ENCODE results near the gene GABPB1. TPM values are rescaled to one million over a fixed set of nuclear protein-coding genes. Genes with fewer than 3 reads are reported as not detected.
A peak's percentile ranks its signal among the peaks of the same experiment; 100 is the strongest.

Gene GABPB1
- total and polyA plus RNA-seq, 2 of the 13 experiments (the other 11 are each of a cell fraction or from before 2014, with no cell fraction given), result 17.5 to 39.5 TPM

DNA sequence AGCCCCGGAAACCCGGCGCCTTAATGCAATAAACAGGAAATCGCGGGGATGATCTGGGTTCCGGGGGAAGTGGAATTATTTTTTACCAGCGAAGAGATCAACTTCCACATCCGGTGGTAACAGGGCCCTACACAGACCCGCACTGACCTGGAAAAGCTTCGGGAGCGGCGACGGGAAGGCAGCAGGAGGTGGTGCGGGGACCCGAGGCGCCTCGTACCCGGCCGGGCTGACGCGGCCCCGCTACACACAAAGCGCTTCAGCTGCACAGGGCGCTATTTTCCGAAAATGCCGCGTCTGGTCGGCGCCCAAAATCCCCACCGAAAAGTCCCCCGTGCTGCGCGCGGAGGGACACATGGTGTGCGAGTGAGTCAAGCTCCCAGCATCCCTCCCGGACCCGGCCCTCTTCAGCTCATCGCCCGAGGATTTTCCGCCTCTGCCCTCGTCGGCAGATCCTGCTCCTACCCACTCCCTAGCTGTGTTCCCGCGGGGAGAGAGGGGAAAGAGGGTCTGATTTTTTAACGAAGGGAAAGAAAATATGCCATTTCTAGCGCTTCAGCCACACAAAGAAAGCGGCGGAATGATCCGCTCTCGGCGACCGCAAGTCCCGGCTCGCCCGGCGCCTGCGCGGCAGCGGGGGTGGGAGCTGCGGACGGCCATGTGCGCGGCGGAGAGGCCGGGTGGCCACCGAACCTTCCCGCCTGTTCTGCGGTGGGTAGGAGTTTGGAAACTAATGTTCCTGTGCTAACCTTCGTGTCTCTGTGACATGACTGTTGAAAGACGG is at the start of gene GABPB1 (continued):
- TF ChIP-seq, protein P1, sequence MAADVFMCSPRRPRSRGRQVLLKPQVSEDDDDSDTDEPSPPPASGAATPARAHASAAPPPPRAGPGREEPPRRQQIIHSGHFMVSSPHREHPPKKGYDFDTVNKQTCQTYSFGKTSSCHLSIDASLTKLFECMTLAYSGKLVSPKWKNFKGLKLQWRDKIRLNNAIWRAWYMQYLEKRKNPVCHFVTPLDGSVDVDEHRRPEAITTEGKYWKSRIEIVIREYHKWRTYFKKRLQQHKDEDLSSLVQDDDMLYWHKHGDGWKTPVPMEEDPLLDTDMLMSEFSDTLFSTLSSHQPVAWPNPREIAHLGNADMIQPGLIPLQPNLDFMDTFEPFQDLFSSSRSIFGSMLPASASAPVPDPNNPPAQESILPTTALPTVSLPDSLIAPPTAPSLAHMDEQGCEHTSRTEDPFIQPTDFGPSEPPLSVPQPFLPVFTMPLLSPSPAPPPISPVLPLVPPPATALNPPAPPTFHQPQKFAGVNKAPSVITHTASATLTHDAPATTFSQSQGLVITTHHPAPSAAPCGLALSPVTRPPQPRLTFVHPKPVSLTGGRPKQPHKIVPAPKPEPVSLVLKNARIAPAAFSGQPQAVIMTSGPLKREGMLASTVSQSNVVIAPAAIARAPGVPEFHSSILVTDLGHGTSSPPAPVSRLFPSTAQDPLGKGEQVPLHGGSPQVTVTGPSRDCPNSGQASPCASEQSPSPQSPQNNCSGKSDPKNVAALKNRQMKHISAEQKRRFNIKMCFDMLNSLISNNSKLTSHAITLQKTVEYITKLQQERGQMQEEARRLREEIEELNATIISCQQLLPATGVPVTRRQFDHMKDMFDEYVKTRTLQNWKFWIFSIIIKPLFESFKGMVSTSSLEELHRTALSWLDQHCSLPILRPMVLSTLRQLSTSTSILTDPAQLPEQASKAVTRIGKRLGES (CRISPR knock-in tag; IDR thresholded peaks at IDR 0.05; ENCODE audit: borderline replicate concordance), result peak; percentile 80; the same call in 1 of the 2 replicates
- TF ChIP-seq, protein P2, sequence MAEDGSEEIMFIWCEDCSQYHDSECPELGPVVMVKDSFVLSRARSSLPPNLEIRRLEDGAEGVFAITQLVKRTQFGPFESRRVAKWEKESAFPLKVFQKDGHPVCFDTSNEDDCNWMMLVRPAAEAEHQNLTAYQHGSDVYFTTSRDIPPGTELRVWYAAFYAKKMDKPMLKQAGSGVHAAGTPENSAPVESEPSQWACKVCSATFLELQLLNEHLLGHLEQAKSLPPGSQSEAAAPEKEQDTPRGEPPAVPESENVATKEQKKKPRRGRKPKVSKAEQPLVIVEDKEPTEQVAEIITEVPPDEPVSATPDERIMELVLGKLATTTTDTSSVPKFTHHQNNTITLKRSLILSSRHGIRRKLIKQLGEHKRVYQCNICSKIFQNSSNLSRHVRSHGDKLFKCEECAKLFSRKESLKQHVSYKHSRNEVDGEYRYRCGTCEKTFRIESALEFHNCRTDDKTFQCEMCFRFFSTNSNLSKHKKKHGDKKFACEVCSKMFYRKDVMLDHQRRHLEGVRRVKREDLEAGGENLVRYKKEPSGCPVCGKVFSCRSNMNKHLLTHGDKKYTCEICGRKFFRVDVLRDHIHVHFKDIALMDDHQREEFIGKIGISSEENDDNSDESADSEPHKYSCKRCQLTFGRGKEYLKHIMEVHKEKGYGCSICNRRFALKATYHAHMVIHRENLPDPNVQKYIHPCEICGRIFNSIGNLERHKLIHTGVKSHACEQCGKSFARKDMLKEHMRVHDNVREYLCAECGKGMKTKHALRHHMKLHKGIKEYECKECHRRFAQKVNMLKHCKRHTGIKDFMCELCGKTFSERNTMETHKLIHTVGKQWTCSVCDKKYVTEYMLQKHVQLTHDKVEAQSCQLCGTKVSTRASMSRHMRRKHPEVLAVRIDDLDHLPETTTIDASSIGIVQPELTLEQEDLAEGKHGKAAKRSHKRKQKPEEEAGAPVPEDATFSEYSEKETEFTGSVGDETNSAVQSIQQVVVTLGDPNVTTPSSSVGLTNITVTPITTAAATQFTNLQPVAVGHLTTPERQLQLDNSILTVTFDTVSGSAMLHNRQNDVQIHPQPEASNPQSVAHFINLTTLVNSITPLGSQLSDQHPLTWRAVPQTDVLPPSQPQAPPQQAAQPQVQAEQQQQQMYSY (CRISPR knock-in tag; IDR thresholded peaks at IDR 0.05), result no peak
- TF ChIP-seq NFIC (IDR thresholded peaks at IDR 0.05; ENCODE audit: low read length) (peak; percentile 35; the same call in 1 of the 2 replicates), NFE2 (CRISPR knock-in tag; IDR thresholded peaks at IDR 0.05) (no peak), PPARG (CRISPR knock-in tag; conservative IDR thresholded peaks at IDR 0.05) (no peak), JUNB (CRISPR knock-in tag; IDR thresholded peaks at IDR 0.05; ENCODE audit: borderline replicate concordance) (no peak), ZNF20 (CRISPR knock-in tag; IDR thresholded peaks at IDR 0.05) (peak; percentile 93), ZZZ3 (CRISPR knock-in tag; IDR thresholded peaks at IDR 0.05; ENCODE audit: borderline replicate concordance) (peak; percentile 86; the same call in 1 of the 2 replicates), YY1 (IDR thresholded peaks at IDR 0.05; ENCODE audit: insufficient read depth, insufficient replicate concordance, low read depth, low read length) (peak; percentile 89), ZNF547 (CRISPR knock-in tag; IDR thresholded peaks at IDR 0.05) (no peak; the same call in 1 of the 2 replicates), DR1 (CRISPR knock-in tag; IDR thresholded peaks at IDR 0.05) (no peak), KMT2B (CRISPR knock-in tag; IDR thresholded peaks at IDR 0.05) (peak; percentile 92), ZNF468 (CRISPR knock-in tag; IDR thresholded peaks at IDR 0.05) (no peak), RORA (CRISPR knock-in tag; IDR thresholded peaks at IDR 0.05) (peak; percentile 77; the same call in 1 of the 2 replicates), NFYC (CRISPR knock-in tag; IDR thresholded peaks at IDR 0.05) (no peak)
- TF ChIP-seq, protein P3, sequence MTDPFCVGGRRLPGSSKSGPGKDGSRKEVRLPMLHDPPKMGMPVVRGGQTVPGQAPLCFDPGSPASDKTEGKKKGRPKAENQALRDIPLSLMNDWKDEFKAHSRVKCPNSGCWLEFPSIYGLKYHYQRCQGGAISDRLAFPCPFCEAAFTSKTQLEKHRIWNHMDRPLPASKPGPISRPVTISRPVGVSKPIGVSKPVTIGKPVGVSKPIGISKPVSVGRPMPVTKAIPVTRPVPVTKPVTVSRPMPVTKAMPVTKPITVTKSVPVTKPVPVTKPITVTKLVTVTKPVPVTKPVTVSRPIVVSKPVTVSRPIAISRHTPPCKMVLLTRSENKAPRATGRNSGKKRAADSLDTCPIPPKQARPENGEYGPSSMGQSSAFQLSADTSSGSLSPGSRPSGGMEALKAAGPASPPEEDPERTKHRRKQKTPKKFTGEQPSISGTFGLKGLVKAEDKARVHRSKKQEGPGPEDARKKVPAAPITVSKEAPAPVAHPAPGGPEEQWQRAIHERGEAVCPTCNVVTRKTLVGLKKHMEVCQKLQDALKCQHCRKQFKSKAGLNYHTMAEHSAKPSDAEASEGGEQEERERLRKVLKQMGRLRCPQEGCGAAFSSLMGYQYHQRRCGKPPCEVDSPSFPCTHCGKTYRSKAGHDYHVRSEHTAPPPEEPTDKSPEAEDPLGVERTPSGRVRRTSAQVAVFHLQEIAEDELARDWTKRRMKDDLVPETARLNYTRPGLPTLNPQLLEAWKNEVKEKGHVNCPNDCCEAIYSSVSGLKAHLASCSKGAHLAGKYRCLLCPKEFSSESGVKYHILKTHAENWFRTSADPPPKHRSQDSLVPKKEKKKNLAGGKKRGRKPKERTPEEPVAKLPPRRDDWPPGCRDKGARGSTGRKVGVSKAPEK (CRISPR knock-in tag; IDR thresholded peaks at IDR 0.05; ENCODE audit: borderline replicate concordance), result no peak
- TF ChIP-seq, protein P4, sequence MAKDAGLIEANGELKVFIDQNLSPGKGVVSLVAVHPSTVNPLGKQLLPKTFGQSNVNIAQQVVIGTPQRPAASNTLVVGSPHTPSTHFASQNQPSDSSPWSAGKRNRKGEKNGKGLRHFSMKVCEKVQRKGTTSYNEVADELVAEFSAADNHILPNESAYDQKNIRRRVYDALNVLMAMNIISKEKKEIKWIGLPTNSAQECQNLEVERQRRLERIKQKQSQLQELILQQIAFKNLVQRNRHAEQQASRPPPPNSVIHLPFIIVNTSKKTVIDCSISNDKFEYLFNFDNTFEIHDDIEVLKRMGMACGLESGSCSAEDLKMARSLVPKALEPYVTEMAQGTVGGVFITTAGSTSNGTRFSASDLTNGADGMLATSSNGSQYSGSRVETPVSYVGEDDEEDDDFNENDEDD (CRISPR knock-in tag; IDR thresholded peaks at IDR 0.05; ENCODE audit: borderline replicate concordance), result peak; percentile 94
- TF ChIP-seq, protein P5, sequence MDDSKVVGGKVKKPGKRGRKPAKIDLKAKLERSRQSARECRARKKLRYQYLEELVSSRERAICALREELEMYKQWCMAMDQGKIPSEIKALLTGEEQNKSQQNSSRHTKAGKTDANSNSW (CRISPR knock-in tag; IDR thresholded peaks at IDR 0.05; ENCODE audit: borderline replicate concordance), result no peak; the same call in 1 of the 2 replicates

Measured in HepG2 (cell line).